ENCODE measurements around the gene RSAD1.

The RSAD1 gene

GRCh38 chr17:50461550-50462132, 17.0 kb upstream of the RSAD1 start:
- H3K9me3 ChIP-seq (ENCODE audit: insufficient read depth, low read length, severe bottlenecking), result no peaks in the 10 kb centered on the region
- no peak overlapping the region for H3K4me2 ChIP-seq (ENCODE audit: insufficient read depth, low read length)
- DNase-seq (no peak), ATAC-seq (ENCODE audit: insufficient read depth, low read depth) (no peak; the same call in 2 of the 3 replicates)
- H3K79me2 ChIP-seq (ENCODE audit: insufficient read depth, low read length), result no peaks in the 10 kb centered on the region
- peaks cover 2% of the 10 kb centered on the region; the same call in 1 of the 2 replicates for H4K20me1 ChIP-seq (ENCODE audit: insufficient read depth, low read length)
- H3K27ac ChIP-seq (ENCODE audit: low read length), result no peak overlapping the region
- no peaks in the 10 kb centered on the region for H3K4me1 ChIP-seq (ENCODE audit: insufficient read depth, low read length)
- no peaks in the 10 kb centered on the region; the same call in 1 of the 2 replicates for H3K36me3 ChIP-seq (ENCODE audit: insufficient read depth, low read length)
- no peaks in the 10 kb centered on the region for H3K27me3 ChIP-seq (ENCODE audit: insufficient read depth, low read length, poor library complexity)
- no peak overlapping the region for H3K4me3 ChIP-seq (ENCODE audit: low read depth in 1 of 2, low read length in 2 of 2)
- H2AFZ ChIP-seq (ENCODE audit: low read depth, low read length), result no peak overlapping the region
- TF ChIP-seq CTCF (IDR thresholded peaks at IDR 0.05; ENCODE audit: borderline replicate concordance, extremely low read depth, low read length, poor library complexity, severe bottlenecking), result no peak
- TF ChIP-seq EZH2 (IDR thresholded peaks at IDR 0.05; ENCODE audit: borderline replicate concordance, low read depth, low read length, severe bottlenecking), result no peak
- no peak overlapping the region for H3K9ac ChIP-seq (ENCODE audit: low read depth, low read length)

DNA sequence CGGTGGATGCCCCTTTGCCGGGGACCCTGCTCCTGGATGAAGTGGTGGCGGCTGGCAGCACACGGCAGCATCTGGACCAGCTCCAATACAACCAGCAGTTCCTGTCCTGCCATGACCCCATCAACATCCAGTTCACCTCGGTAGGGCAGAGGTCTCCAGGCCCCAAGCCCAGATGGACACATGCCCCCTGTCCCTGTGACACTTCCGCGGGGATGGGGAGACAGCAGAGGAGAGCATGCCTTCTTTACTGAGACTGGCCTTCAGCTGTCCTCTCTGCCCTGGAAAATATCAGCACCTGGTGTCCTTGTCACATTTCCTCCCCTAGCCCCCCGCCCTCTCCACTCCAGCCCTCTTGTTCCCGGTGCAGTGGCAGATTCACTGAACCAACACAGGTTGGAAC, 16.2 kb upstream of the RSAD1 start:
- H2AFZ ChIP-seq (ENCODE audit: low read depth, low read length), result no peak overlapping the region
- H3K79me2 ChIP-seq (ENCODE audit: insufficient read depth, low read length), result no peaks in the 10 kb centered on the region
- no peak overlapping the region for H3K9ac ChIP-seq (ENCODE audit: low read depth, low read length)
- H4K20me1 ChIP-seq (ENCODE audit: insufficient read depth, low read length), result peaks cover 2% of the 10 kb centered on the region; the same call in 1 of the 2 replicates
- no peak overlapping the region for H3K27ac ChIP-seq (ENCODE audit: low read length)
- H3K4me2 ChIP-seq (ENCODE audit: insufficient read depth, low read length), result no peak overlapping the region
- no peak for TF ChIP-seq CTCF (IDR thresholded peaks at IDR 0.05; ENCODE audit: borderline replicate concordance, extremely low read depth, low read length, poor library complexity, severe bottlenecking)
- TF ChIP-seq EZH2 (IDR thresholded peaks at IDR 0.05; ENCODE audit: borderline replicate concordance, low read depth, low read length, severe bottlenecking), result no peak
- H3K4me3 ChIP-seq (ENCODE audit: low read depth in 1 of 2, low read length in 2 of 2), result no peak overlapping the region
- no peak for DNase-seq
- no peaks in the 10 kb centered on the region for H3K9me3 ChIP-seq (ENCODE audit: insufficient read depth, low read length, severe bottlenecking)
- no peak for ATAC-seq (ENCODE audit: insufficient read depth, low read depth)
- H3K4me1 ChIP-seq (ENCODE audit: insufficient read depth, low read length), result no peaks in the 10 kb centered on the region
- H3K27me3 ChIP-seq (ENCODE audit: insufficient read depth, low read length, poor library complexity), result no peaks in the 10 kb centered on the region
- H3K36me3 ChIP-seq (ENCODE audit: insufficient read depth, low read length), result no peaks in the 10 kb centered on the region; the same call in 1 of the 2 replicates

GRCh38 chr17:50464121-50464520, 14.5 kb upstream of the RSAD1 start:
- no peak for ATAC-seq (ENCODE audit: insufficient read depth, low read depth)
- Histone ChIP-seq H3K79me2 (ENCODE audit: insufficient read depth, low read length) (no peaks in the 10 kb centered on the region), H3K4me2 (ENCODE audit: insufficient read depth, low read length) (no peak overlapping the region), H3K9me3 (ENCODE audit: insufficient read depth, low read length, severe bottlenecking) (no peaks in the 10 kb centered on the region), H3K4me3 (ENCODE audit: low read depth in 1 of 2, low read length in 2 of 2) (no peak overlapping the region), H3K4me1 (ENCODE audit: insufficient read depth, low read length) (no peaks in the 10 kb centered on the region), H3K36me3 (ENCODE audit: insufficient read depth, low read length) (no peaks in the 10 kb centered on the region; the same call in 1 of the 2 replicates), H3K9ac (ENCODE audit: low read depth, low read length) (no peak overlapping the region), H3K27ac (ENCODE audit: low read length) (no peak overlapping the region), H3K27me3 (ENCODE audit: insufficient read depth, low read length, poor library complexity) (no peaks in the 10 kb centered on the region), H2AFZ (ENCODE audit: low read depth, low read length) (no peak overlapping the region), H4K20me1 (ENCODE audit: insufficient read depth, low read length) (no peaks in the 10 kb centered on the region; the same call in 1 of the 2 replicates)
- no peak for TF ChIP-seq EZH2 (IDR thresholded peaks at IDR 0.05; ENCODE audit: borderline replicate concordance, low read depth, low read length, severe bottlenecking)
- TF ChIP-seq CTCF (IDR thresholded peaks at IDR 0.05; ENCODE audit: borderline replicate concordance, extremely low read depth, low read length, poor library complexity, severe bottlenecking), result no peak
- DNase-seq, result no peak
